Left kidney (tissue), 2 donors: ENCODE measurements around the gene RBMS3. TPM values are rescaled to one million over a fixed set of nuclear protein-coding genes. Genes with fewer than 3 reads are reported as not detected.

Experiments
- DNase-seq: peaks from one replicate; pipeline ENCODE4 v3.0.0-alpha.2; 2013
- polyA plus RNA-seq: library from polyadenylated mRNA; unstranded; fragments of 120-200 nt; gene quantifications from one replicate; pipeline ENCODE4 v1.2.1, GENCODE V29; 2013; ENCODE audit not compliant: insufficient read length

The RBMS3 gene
- polyA plus RNA-seq, 1 donor: 15.4 TPM

DNA sequence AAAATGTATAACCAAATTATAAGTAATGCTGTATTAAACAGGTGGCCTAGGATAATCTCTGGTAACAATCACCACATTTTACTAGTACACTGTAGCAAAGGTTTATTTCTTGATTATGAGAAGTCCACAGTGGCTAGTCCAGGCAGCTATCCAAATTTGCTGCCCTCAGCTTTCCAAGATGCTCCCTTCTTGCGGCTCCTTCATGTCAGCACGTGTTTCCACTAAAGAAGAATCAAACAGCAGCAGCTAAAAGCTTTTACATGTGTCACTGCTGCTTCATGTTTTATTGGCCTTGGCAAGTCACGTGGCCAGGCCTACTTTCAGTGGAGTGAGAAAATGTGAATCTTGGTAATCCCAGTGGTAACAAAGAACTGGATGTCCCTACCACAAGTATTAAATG is 5.6 kb upstream of the RBMS3 start:
- DNase-seq: no peak

DNA sequence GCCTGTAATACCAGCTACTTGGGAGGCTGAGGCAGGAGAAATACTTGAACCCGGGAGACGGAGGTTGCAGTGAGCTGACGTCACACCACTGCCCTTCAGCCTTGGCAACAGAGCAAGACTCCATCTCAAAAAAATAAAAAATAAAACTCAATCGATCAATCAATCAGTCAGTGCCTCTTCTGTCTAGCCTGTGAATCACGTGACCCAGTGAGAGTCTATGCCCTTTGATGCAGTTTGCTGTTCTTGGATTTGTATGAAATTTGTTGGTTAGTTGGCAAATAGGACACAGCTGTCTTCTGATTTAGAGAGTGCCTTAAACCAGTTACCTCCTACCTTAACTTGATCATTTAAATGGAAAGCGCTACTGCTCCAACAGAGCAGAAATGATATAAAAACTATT is 3.6 kb upstream of the RBMS3 start:
- no peak for DNase-seq

DNA sequence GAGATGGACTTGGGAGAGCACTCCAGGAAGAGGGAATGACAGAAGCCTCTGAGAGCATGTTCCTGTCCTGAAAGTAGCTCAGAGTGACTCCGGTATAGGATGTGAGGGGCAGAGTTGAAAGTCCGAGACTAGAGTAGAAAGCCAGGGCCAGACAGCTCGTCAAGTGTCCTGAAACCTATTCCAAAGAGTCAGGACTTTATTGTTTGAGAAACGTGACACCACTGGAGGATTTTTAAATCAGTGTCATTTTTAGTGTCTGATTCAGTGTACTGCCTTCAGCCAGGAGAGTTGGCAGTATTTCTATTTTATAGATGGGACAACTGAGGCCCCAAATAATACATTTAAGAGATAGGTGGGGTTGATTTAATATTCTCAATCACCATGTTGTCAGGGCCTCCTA is 1.6 kb upstream of the RBMS3 start:
- no peak for DNase-seq

DNA sequence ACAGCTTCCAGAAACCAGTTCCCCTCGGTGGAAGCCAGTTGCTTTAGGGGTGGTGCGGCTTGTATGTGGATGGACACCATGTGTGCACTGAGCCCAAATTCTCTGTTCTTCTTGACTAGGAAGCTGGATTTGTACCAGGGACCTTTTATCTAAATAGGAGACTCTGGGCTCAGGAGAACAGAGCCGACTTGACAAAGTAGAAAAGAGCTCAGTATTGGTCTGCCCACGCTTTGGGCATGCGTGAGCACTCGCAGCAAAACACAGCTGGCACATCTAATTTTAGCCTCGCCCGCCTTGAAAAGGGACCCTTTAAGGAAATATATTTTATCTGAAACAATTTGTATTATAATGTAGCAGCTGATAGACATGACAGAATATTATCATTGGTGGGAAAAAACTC is 1.1 kb upstream of the RBMS3 start:
- no peak for DNase-seq

GRCh38 chr3:29281094-29281343 is 148 bp downstream of the RBMS3 start:
- peak; percentile 54 for DNase-seq

DNA sequence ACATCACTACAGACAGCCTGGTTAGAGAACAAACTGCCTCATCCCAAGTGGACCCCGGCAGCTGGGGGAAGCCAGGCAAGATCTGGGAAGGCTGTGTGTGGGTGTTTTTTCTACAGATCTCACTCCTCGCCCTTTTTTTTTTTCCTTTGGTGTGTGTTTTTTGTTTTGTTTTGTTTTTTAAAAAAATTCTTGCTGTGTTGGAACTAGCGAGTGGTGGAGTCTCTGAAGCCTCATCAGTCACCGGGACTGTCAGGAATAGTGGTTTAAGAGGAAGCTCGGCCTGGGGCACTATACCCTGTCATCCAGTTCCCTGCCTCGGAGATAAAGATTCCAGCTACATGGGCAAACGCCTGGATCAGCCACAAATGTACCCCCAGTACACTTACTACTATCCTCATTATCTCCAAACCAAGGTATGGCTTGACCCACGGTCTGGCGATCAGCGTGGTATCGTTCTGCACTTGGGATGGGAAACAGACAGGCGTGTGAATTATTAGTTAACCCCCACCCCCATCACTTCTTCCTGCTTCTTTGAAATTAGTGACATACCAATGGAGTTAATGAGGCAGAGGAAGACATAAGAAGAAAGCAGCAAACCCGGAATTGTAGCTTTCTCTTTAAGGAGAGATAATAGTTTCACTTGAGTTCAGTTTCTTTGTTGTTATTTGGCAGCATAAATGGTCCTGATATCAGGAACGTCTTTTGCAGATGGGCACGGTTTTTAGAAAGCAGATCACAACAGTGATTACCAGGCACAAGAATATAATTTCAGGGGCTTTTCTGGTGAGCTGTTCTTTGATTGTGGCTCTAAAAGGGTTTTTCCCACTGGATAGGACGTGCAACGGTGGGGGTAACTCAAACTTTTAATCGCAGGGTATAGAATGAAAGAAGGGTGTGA is 722 bp downstream of the RBMS3 start:
- DNase-seq: peak; percentile 66

DNA sequence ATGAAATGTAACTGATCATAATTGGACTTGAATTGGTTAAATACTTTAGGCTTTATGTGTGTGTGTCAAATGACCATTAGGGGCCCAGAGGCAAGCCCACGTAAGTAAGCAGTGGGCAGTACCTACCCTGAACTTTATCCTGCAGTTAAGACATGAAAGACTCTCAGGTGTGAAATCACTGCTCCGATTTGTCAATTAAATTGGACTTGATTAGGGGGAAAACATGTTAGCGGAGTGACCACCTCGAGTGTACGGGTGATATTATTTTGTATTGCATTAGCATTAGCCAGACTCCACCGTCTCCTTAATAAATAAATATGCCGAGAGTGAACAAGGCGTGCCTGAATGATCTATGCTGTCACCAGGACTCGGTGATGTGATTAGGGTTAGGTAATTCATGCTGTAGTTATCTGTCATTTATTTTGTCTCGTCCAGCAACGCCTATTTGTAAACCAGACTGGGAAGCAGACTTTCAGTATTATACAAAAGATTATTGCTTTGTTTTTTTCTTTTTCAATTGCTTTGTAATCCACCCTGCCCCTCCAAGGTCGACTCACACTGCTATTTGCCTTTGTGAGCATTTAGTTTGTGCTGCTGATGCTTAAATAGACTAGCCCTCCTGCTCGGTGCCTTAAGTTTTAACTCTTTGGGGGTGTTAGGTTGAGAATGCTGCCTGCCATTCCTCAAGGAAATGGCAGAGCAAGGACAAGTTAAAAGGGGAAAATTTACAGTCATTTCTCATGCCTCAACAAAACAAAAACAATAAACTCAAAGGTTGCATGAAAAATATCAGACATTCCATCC is 1.8 kb downstream of the RBMS3 start:
- peak; percentile 47 for DNase-seq

GRCh38 chr3:29283231-29284119 is 2.6 kb downstream of the RBMS3 start:
- DNase-seq: no peak

- no peak for DNase-seq
These were observed 3.6 kb downstream of the RBMS3 start for GRCh38 chr3:29284497-29284896.

DNA sequence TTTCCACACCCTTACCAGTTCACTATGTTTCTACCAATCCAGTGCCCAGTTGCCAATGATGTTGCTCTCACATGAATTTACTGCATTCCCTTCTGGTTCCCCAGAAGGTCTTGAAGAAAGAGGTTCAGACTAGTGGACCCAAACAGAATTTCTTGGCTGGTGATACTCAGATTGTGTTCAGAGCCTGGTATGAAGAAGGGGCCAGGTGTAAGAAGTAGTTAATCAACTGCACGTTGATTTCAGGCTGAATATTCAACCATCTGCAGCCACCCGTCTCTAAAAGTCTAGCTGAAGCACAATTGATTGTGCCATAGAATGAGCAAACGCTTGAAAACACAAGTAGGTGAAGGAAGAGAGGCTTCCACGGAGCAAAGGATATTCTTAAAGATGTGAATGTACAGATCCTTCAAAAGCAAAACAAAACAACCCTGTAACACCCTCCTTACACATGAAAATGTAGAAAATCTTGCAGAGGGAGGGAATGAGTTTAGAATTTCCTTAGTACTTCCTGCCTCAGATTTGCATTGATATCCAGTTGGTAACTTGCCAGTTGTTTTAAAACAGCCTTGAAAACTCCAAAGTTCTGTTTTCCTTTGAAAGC is 4.7 kb downstream of the RBMS3 start:
- DNase-seq: peak; percentile 52

DNA sequence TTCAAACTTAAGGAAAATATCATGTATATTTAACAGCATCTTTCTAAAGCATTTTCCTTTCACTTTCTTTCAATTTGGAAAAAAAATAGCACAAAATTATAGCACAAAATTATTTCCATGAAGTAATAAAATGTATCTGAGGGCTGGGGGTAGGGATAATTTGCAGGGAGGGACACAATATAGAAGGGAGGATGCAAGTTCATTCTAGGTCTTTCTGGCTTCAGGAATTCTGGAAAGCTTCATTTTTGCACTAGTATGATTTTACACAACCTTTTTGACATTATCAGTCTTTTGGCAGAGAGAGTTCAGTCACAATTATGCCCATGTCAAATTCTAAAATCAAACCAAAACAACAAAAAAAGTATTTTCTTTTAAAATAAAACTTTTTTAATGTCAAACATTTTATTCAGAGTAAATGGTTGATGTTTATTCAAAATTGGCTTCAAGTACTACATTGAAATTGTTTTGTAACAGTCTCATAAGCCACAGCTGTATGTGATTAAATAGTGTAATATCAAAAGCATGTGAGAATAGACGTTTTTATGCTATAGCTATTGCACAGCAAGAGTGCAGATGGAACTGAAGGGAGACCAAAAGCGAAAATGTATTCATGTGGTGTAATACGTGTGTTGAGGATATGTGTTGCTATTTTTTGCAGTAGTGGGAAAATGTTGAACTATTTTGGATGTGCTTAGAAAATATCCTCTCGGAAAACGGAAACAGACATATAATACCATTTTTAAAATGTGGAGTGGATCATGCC is 5.8 kb downstream of the RBMS3 start:
- peak; percentile 25 for DNase-seq

DNA sequence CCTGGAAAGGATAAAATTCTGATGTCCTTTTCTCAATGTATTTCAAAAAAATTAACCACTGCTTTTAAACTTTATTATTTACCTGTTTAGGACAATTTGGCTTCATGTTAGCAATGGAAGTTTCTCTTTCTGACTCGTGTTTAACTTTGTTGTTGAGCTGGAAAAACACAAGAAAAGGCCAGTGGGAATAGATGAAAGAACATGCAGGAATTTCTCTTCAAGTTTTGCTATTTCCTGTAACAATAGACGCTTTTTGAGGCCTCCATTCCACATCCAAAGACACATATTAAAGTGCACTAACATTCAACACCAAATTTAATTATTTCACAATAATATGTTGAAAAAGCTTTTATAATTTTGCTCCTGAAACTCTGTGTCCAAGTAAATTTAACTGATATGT is 9.7 kb downstream of the RBMS3 start:
- no peak for DNase-seq

GRCh38 chr3:29291260-29291981 is 10.6 kb downstream of the RBMS3 start:
- no peak for DNase-seq

DNA sequence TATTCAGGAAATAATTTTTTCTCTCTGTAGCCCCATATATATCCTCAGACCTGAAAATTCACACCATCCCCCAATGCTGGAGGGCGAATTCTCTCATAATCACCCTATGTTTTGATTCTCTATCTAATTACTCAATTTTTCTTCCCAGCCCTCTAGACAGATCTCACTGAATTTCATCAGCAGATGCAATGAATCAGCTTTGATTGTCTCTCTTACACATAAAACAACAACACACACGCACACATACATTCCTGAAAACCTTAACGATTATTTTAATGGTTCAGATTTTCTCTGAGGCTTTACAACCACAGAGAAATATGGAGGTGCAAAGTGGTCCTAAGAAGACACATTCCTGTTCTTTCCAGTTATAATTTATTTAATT is 11.1 kb downstream of the RBMS3 start:
- DNase-seq: no peak

- no peak for DNase-seq
These were observed 12.6 kb downstream of the RBMS3 start for GRCh38 chr3:29293421-29293820.

DNA sequence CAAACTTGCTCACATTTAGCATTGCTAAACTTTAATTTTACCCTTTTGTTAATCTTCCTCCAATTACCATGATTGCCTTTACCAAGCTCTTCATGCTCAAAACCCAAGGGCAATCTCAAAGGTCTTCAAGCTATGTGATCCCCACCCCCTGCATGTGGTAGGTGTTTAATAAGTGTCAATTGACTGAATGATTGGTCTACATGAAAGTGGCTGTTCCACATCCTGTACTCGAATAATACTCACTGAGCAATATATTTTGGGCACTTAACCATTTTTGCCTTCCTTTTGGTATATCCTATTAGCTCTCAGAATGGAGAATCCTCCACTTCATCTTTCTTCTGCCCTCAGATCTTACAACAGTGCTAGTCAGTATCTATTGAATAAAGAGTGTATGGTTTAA is 17.1 kb downstream of the RBMS3 start:
- no peak for DNase-seq

GRCh38 chr3:29301332-29302019 is 20.6 kb downstream of the RBMS3 start:
- no peak for DNase-seq

- DNase-seq: no peak
These were observed 21.7 kb downstream of the RBMS3 start for GRCh38 chr3:29302619-29303018.

GRCh38 chr3:29307295-29307694 is 26.4 kb downstream of the RBMS3 start:
- no peak for DNase-seq

GRCh38 chr3:29310865-29311264 is 30.0 kb downstream of the RBMS3 start:
- no peak for DNase-seq
